GM10266 (cell line): Measurements from ENCODE around the gene SLC35F6.

Experiments
- DNase-seq: peaks from one replicate; pipeline ENCODE4 v3.0.0; 2012; ENCODE audit errors: extremely low spot score
- TF ChIP-seq, protein P1 (sequence below): IDR thresholded peaks from 2 replicates; pipeline ENCODE4 v1.5.1; 2012; ENCODE audit warnings: mild to moderate bottlenecking, low read depth; ENCODE audit not compliant: control insufficient read depth, insufficient read depth; ENCODE audit errors: missing control alignments

Gene SLC35F6

DNA sequence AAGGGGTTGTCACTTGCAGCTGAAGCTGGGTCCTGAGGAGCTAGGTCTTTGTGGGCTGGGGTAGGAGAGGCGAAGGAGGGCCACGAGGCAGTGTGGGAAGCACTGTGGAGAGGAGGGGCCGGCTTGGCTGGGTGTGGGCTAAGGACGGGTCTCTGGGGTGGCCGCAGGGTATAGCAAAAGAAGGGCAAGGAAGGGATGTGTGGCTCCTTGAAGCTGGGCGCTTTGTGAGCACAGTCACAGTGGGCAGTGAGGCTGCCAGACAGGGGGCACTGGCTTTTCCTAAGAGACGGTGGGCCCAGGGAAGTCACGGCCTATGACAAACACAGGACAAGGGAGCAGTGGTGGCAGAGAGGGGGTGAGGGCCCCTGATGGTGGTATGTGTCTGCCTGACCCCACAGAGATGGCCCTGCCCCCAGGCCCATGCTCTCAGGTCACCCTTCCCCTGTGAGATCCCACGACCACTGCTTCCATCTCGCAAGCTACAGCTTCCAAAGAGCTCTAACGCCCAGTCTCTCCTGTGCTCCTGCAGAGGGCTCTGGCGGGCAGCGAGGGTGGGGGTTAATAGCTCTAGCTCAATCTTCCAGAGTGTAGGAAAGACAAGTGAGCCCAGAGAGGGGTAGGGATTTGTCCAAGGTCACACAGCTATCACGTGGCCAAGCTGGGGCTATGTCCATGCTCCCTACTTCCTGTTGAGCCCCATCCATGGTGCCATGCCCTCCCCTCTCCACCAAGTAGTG, 39.1 kb upstream of the SLC35F6 start:
- TF ChIP-seq, protein P1, sequence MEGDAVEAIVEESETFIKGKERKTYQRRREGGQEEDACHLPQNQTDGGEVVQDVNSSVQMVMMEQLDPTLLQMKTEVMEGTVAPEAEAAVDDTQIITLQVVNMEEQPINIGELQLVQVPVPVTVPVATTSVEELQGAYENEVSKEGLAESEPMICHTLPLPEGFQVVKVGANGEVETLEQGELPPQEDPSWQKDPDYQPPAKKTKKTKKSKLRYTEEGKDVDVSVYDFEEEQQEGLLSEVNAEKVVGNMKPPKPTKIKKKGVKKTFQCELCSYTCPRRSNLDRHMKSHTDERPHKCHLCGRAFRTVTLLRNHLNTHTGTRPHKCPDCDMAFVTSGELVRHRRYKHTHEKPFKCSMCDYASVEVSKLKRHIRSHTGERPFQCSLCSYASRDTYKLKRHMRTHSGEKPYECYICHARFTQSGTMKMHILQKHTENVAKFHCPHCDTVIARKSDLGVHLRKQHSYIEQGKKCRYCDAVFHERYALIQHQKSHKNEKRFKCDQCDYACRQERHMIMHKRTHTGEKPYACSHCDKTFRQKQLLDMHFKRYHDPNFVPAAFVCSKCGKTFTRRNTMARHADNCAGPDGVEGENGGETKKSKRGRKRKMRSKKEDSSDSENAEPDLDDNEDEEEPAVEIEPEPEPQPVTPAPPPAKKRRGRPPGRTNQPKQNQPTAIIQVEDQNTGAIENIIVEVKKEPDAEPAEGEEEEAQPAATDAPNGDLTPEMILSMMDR = no peak

GRCh38 chr2:26725521-26725820, 38.6 kb upstream of the SLC35F6 start:
- TF ChIP-seq, protein P1 = no peak
- DNase-seq = no peak

More for the DNA sequence above, 39.1 kb upstream of the SLC35F6 start:
- no peak for DNase-seq

DNA sequence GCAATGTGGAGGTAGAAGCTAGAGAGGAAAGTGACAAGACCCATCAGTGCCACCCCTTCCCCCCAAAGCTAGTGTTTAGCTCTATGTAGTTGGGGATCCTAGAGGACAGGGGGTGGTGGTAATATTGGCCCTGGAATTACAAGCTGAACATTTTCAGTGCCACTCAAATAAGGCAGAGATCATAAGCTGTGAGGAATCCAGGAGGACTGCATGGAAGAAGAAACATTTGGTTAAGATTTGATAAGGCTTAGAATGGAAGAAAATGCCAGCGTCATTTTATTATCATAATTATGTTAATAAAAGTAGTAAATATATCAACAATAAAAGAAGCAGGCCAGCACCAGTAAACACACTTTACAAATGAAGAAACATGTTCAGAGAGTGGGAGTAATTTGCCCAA, 37.9 kb upstream of the SLC35F6 start:
- no peak for DNase-seq
- TF ChIP-seq, protein P1 = no peak

DNA sequence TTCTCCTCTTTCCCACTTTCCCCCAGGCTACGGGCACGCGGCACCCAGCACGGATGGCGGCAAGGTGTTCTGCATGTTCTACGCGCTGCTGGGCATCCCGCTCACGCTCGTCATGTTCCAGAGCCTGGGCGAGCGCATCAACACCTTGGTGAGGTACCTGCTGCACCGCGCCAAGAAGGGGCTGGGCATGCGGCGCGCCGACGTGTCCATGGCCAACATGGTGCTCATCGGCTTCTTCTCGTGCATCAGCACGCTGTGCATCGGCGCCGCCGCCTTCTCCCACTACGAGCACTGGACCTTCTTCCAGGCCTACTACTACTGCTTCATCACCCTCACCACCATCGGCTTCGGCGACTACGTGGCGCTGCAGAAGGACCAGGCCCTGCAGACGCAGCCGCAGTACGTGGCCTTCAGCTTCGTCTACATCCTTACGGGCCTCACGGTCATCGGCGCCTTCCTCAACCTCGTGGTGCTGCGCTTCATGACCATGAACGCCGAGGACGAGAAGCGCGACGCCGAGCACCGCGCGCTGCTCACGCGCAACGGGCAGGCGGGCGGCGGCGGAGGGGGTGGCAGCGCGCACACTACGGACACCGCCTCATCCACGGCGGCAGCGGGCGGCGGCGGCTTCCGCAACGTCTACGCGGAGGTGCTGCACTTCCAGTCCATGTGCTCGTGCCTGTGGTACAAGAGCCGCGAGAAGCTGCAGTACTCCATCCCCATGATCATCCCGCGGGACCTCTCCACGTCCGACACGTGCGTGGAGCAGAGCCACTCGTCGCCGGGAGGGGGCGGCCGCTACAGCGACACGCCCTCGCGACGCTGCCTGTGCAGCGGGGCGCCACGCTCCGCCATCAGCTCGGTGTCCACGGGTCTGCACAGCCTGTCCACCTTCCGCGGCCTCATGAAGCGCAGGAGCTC, 36.2 kb upstream of the SLC35F6 start:
- no peak for DNase-seq
- TF ChIP-seq, protein P1 = no peak

DNA sequence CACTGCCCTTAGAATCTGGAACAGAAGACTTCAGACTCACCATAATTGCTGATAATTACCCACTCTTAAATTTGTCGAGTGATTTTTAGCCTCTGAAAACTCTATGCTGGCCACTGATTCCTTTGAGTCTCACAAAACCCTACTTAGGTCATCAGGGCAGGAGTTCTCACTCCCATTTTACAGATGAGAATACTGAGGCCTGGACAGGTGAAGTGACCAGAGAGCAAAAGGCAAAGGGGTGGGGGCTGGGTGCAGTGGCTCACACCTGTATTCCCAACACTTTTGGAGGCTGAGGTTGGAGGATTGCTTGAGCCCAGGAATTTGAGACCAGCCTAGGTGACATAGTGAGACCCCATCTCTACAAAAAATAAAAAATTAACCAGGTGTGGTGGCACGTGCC, 34.8 kb upstream of the SLC35F6 start:
- TF ChIP-seq, protein P1 = no peak
- DNase-seq = no peak

DNA sequence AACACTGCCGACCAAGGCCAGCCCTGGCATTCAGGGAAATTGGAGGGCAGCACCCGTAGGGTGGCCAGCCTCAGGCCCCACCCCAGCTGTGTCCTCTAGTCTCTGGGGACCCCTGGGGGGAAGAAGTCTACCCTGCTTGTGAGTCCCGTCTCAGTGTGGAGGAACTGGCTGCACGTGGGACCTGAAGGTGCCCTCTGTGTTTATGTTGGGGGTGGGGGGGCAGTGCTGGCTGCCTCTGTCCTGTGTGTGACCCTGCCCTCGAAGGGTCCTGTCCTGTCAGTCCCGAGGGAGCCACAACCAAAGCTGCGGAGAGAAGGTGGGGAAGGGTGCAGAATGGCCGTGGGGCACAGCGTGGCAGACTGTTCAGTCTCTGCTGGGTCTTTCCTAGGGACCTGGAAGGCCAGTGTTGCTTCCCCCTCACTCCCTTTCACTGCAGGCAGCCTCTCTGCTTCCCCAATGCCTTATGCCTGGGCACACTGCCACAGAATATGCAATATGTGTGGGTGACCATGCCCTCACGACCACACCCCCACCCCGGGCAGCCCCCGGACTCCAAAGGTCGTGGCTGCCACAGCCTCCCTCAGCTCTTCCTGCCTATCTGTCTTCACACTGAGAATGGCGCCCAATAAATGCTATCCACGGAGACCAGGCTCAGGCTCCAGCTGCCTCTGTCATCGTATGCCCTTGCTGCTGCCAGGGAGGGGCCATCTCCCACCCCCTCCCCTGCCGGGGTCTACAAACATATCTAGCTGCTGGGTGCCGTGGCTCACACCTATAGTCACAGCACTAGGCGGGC, 33.3 kb upstream of the SLC35F6 start:
- no peak for DNase-seq
- TF ChIP-seq, protein P1 = no peak
